Measurements from ENCODE around the gene SRD5A3.

Gene SRD5A3

DNA sequence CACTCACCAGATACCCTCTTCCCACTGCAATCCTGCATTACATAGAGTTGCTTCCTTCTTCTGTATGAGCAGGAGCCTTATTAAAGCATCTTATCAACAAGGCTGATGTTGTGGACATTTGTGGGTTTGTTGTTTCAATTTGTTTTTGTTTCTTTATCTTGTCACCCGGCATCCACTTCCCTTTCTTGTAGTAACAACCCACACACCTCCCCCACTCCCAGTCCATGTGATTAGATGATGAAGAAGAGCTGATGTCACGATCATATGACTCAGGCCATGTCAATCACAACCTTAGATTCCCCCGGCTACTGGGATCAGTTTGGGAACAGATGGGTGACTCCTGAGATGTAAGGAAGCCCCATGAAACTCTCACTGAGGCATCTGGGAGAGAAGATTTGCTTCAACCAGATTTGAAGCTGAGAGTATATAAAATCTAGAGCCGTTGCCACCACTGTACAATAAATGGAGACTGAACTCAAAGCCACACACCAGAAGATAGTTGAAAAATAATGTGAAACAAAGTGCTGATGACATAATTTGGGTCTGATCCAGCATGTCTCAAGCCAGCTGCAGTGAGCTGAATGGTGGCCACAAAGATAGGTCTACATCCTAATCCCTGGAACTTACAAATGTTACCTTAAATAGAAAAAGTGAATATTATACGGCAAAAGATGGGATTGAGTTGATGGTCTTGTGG is 34.1 kb upstream of the SRD5A3 start:
- TF ChIP-seq CTCF (IDR thresholded peaks at IDR 0.05; ENCODE audit: low read depth, low read length) = no peak
- Histone ChIP-seq H3K4me1 (no peaks in the 10 kb centered on the region), H3K4me3 (ENCODE audit: low read depth, low read length) (no peak overlapping the region), H3K27me3 (no peaks in the 10 kb centered on the region), H3K9me3 (no peaks in the 10 kb centered on the region), H3K36me3 (no peaks in the 10 kb centered on the region)
- DNase-seq = no peak

GRCh38 chr4:55312489-55313101 is 33.4 kb upstream of the SRD5A3 start:
- TF ChIP-seq CTCF (IDR thresholded peaks at IDR 0.05; ENCODE audit: low read depth, low read length) = peak; percentile 80
- no peak overlapping the region for H3K4me3 ChIP-seq (ENCODE audit: low read depth, low read length)
- H3K9me3 ChIP-seq = no peaks in the 10 kb centered on the region
- DNase-seq = peak; percentile 37
- no peaks in the 10 kb centered on the region for H3K27me3 ChIP-seq
- no peaks in the 10 kb centered on the region for H3K4me1 ChIP-seq
- H3K36me3 ChIP-seq = no peaks in the 10 kb centered on the region

GRCh38 chr4:55314141-55314820 is 31.8 kb upstream of the SRD5A3 start:
- H3K9me3 ChIP-seq = no peaks in the 10 kb centered on the region
- no peaks in the 10 kb centered on the region for H3K27me3 ChIP-seq
- H3K4me1 ChIP-seq = no peaks in the 10 kb centered on the region
- no peak overlapping the region for H3K4me3 ChIP-seq (ENCODE audit: low read depth, low read length)
- H3K36me3 ChIP-seq = no peaks in the 10 kb centered on the region
- TF ChIP-seq CTCF (IDR thresholded peaks at IDR 0.05; ENCODE audit: low read depth, low read length) = no peak
- DNase-seq = no peak

GRCh38 chr4:55318175-55319129 is 27.6 kb upstream of the SRD5A3 start:
- Histone ChIP-seq H3K27me3 (no peaks in the 10 kb centered on the region), H3K36me3 (no peaks in the 10 kb centered on the region), H3K4me1 (no peaks in the 10 kb centered on the region), H3K4me3 (ENCODE audit: low read depth, low read length) (no peak overlapping the region), H3K9me3 (no peaks in the 10 kb centered on the region)
- no peak for TF ChIP-seq CTCF (IDR thresholded peaks at IDR 0.05; ENCODE audit: low read depth, low read length)
- no peak for DNase-seq

DNA sequence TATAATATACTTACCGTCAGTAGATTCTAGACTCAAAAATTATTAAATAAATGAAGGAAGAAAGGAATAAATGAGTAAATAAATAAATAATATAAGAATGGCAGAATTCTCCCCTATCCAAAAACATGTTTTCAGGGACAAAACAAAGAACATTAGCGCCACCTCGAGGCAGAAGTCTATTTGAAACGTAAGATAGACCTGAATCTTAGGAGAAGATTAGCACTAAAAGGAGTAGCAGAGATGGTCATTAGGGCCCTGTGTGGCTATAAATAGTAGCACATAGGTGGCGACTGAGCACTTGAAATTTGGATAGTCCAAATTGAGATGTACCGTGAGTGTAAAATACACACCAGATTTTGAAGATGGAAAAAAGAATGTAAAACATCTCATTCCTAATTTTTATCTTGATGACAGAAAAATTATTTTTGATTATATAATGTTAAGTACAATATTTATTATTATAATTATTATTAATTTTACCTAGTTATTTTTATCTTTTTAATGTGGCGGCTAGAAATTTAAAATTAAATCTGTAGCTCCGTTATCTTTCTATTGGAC is 24.3 kb upstream of the SRD5A3 start:
- Histone ChIP-seq H3K36me3 (no peaks in the 10 kb centered on the region), H3K4me1 (no peaks in the 10 kb centered on the region), H3K27me3 (no peaks in the 10 kb centered on the region; the same call in 1 of the 2 replicates), H3K4me3 (ENCODE audit: low read depth, low read length) (no peak overlapping the region), H3K9me3 (no peaks in the 10 kb centered on the region)
- peak; percentile 69 for TF ChIP-seq CTCF (IDR thresholded peaks at IDR 0.05; ENCODE audit: low read depth, low read length)
- peak; percentile 76 for DNase-seq
